HPDE6-E6E7 (cell line): ENCODE results near the gene DSCAM.

Experiments used
- DNase-seq: peaks from one replicate; pipeline ENCODE4 v3.0.0; 2011; ENCODE audit warnings: missing footprints; ENCODE audit errors: extremely low spot score

Gene DSCAM

GRCh38 chr21:40706806-40707655 is 139.9 kb downstream of the DSCAM start:
- DNase-seq: no peak

DNA sequence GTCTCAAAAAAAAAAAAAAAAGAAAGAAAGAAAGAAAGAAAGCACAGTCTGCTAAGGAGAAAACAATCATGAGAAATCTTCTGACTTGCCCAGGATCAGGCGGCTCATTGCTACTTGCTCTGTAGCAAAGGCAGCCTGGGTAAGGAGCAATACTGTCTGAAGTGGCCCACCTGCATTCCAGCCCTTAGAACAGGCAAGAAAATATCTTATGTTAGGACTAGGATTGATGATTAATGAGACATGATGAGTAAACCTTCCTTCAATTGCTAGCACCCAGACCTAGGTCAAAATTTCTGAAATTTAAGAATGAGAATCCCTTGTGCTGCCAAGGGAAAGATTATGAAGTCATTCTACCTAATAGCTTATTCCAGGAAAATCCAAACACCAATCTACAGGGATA is 140.8 kb downstream of the DSCAM start:
- DNase-seq: no peak

DNA sequence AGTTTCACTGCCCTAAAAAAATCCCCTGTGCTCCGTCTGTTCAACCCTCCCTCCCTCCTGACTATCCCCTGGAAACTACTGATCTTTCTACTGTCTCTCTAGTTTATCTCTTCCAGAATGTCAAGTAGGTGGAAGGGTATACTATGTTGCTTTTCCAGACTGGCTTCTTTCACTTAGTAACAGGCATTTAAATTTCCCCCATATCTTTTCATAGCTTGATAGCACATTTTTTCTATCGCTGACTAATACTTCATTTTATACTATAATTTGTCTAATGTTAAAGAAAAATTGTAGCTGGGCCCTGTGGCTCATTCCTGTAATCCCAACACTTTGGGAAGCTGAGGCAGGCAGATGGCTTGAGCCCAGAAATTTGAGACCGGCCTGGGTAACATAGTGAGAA is 142.8 kb downstream of the DSCAM start:
- DNase-seq: no peak

GRCh38 chr21:40699366-40699765 is 147.6 kb downstream of the DSCAM start:
- no peak for DNase-seq

GRCh38 chr21:40696246-40696645 is 150.7 kb downstream of the DSCAM start:
- DNase-seq: peak; percentile 42

DNA sequence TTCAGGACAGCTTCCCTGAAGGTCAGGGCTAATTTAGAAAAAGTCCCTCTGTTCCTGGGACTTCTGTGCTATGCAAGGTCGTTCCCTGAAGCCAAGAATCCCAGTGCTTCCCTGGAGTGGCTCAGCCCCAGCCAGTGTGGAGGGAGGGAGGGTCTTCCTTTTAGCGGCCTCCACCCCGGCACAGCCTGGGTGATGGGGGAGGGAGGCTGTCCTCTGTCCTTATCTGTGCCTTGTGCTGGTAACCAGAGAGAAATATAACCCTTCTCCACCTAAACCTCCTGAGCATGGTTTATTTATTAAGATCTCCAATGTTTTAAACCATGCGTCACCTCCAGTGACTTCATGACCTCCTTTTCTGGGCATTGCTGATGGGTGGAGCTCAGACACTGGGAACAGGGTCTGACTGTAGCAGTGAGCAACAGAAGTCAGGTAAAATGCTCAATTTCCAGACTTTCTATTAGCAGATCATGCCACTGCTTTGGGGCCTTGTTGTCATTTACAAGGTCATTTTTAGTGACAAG is 157.1 kb downstream of the DSCAM start:
- no peak for DNase-seq

DNA sequence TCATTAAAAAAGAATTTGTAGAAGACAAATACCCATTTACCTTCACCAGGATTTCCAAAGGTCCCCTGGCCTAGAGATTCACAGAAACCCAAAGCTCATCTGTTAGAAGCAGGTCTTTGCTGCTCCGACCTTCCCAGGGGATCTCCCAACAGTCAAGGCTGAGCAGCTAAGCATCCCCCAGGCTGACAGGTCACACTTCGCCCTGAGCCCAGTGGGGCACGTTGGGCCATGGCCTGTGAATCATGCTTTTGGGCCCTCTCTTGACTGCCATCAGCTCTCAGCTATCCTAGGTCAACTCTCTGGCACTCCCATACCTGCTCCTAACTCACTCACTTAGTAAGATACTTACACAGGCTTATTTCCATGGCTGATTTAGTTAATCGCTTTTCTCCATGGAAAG is 157.7 kb downstream of the DSCAM start:
- DNase-seq: no peak

DNA sequence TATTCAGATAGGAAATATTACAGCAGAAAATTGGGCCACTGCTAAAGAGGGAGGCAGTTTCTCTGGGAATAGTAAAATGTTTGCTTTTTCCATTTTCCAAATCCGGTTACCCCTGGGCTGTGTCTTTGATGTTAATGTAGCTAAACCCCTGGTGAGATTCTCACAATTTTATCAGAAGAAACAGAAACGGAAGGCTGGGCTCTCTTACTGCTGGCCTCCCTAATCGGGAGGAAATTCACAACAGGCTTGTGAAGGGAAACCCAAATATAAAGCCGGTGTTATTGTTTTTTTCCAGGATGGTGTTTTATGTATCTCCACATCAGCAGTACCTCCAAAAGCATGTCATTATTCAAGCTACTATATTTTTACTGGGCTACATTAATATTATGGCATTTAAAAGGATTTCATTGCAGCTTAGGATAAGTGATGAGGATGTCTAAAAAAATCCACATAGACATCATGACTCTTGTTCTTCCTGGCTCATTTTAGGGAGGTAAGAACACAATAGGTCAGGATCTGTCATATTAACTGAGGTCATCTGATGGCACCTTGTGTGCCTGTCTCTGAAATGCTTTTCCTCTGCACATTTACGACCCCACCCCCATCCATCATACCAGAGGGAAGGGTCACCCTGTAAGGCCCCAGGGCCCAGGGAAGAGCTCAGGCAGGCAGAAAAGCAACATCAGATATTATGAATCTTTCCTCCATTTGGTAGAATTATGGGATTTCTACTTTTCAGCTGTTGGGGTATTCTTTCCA is 158.7 kb downstream of the DSCAM start:
- DNase-seq: no peak

- DNase-seq: no peak
These were observed 159.3 kb downstream of the DSCAM start for GRCh38 chr21:40687625-40688024.

- DNase-seq: no peak
These were observed 160.4 kb downstream of the DSCAM start for GRCh38 chr21:40686526-40686925.

- no peak for DNase-seq
These were observed 161.8 kb downstream of the DSCAM start for GRCh38 chr21:40685141-40685540.

- DNase-seq: no peak
These were observed 162.2 kb downstream of the DSCAM start for GRCh38 chr21:40684726-40685125.

DNA sequence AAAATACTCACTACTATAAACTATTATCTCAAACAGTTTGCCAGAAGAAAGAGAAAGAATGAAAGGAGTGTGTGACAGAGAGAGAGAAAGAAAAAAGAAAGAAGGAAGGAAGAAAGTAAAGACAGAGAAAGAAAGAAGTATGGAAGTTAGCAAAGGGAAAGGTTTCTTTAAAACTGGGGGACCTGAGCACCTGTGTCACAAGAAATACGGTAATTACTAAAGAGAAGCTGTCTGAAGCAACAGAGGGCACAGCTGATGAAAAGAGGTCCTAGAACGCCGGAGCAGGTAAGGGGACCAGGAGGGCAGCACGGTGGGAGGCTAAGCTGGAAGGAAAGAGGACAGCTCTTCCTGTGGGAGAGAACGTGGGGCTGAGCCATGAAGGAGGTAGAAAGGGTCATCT is 163.6 kb downstream of the DSCAM start:
- DNase-seq: no peak

DNA sequence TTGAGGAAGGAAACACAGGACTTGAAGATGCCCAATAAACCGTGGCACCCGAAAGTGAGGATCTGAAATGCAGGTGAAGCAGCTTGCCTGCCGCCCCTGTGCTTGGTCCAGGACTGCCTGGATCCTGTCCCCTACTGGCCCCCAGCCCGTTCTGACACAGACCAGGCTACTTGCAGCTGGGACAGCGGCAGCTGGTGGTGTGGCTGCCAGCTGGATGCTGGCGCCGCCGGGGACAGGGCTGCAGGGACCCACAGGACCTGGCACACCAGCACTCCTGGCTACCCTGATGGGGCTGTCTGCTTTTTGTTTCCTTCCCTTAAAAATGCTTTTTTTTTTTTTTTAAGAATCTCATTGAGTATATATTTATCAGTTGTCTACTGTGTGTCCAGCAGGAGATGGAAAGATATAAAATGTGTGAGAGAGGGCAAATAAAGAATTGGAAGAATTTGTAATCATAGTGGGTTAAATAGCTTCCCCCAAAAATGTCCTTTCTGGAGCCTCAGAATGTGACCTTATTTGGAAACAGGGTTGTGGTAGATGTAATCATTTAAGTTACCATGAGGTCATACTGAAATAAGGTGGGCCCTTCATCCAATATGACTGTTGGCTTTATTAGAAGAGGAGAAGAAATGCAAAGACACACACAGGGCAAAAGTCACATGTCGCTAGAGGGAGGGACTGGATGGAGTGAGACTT is 165.6 kb downstream of the DSCAM start:
- no peak for DNase-seq

DNA sequence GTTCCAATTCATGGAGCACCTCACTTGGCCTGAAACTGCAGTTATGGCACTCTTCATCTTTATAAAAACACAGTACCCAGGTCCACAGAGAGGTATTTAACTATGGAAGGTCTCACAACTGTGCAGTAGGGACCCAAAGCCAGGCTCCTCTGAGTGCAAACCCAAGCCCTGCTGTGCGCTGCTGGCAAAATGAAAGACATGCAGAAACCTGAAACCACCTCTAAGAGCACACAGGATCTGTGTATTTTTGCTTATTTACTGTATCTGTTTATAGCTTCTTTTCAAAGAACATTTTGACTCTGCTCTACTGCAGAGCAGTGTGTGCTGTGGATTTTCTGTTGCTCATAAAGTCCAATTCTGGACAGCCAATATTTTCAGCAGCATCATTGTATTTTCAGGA is 166.6 kb downstream of the DSCAM start:
- DNase-seq: no peak

GRCh38 chr21:40678681-40679284 is 168.2 kb downstream of the DSCAM start:
- DNase-seq: no peak

GRCh38 chr21:40675017-40675416 is 171.9 kb downstream of the DSCAM start:
- no peak for DNase-seq

DNA sequence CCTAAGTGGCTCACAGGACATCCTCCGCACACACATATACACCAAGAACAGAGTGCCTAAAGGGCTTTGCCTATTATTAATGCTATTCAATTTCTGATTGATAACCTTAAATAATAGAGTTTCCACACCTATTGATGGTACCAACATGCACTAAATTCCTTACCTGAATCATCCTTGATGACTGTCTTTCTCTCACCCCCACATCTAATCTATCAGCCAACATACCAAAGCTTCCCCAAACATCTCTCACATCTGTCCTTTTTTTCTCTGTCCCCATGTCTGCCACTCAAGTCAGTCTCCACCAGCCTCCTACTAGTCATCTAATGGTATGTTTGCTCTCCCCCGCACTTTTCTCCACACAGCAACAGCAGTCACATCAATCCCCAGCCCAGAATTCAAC is 174.4 kb downstream of the DSCAM start:
- no peak for DNase-seq

GRCh38 chr21:40671716-40672115 is 175.2 kb downstream of the DSCAM start:
- DNase-seq: no peak

GRCh38 chr21:40668555-40669275 is 178.2 kb downstream of the DSCAM start:
- no peak for DNase-seq

DNA sequence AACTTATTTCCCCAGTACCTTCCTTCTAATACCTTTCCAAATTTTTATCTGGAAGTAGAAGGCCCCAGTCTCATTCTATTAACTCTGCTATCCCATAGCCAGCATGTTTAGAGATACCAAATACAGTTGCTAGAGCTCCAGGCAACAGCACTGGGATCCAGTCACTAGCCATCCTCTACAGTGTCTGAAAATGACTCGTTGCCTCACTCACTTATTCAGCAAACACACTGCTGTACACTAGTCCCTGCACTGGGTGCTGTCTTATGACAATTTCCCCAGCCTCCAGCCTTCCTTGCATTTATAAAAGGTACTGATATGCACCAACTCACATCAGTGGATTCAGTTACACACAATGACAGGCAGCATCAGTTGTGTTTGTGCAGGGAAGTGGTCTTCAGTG is 179.0 kb downstream of the DSCAM start:
- no peak for DNase-seq
